GM11168 (cell line): Measurements from ENCODE around the gene KRT3.

Experiments used
- in situ Hi-C: fragments of 300-500 bp; cut with MboI; formaldehyde crosslinking; loops from one replicate; pipeline ENCODE4 v1.12.0; 2022; ENCODE audit warnings: low sequenced_read_pairs; ENCODE audit not compliant: unreplicated experiment

Gene KRT3

GRCh38 chr12:52815161-52815560 is 19.2 kb upstream of the KRT3 start:
- in situ Hi-C loops = no loop called here

DNA sequence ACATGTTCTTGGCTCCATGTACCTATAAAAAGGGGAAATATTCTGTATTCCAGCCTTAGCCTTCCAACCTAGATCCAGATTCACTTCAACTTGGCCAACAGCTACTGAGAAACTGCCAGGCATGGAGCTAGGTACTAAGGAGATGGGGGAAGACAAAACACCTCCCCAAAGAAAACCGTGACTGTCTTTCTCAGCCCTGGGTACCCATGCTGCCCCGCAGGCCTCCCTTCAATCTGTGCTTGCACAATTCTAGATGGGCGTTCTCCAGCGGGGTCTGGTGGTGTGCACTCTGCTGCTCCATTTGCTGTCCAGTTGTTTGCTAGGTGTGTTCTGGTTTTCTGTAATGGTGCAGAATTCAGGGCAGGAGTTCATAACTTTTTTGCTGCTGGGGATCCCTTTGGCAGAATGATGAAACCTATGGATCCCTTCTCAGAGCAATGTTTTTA is 18.8 kb upstream of the KRT3 start:
- in situ Hi-C loops = no loop called here

- in situ Hi-C loops = no loop called here
Observed at GRCh38 chr12:52813885-52814709, 18.2 kb upstream of the KRT3 start, which contains the start of gene KRT4. TSS of gene KRT4 (minus strand) at chr12:52814116. CDS start at chr12:52814058, 58 bp downstream.

DNA sequence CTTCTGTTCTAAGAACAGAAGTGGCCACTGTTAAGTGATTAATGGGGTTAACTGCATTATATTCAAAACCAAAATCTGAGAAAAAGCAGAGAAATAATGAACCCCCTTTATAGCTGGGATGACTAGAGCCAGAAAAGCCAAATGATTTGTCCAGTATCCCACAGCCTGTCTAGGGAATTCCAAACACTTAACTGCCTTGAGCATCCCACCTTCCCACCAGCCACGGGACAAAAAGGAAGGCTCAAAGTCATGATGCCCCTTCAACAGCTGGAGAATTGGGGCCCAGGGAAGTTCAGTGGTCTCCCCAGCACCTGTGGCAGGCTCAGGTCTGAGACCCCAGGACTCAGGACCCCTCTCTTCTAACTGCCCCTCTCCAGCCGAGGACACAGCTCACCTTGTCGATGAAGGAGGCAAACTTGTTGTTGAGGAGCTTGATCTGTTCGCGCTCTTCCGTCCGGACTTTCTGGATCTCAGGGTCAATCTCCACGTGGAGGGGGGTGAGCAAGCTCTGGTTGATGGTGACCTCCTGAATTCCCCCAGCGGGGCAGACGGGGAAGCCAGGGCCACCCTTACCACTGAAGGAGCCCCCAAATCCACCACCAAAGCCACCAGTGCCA is 17.4 kb upstream of the KRT3 start:
- in situ Hi-C loops = no loop called here

- in situ Hi-C loops = no loop called here
Observed at GRCh38 chr12:52812749-52813148, 16.8 kb upstream of the KRT3 start.

- in situ Hi-C loops = no loop called here
Observed at GRCh38 chr12:52812073-52812400, 16.1 kb upstream of the KRT3 start.

GRCh38 chr12:52811191-52812072 is 15.5 kb upstream of the KRT3 start:
- in situ Hi-C loops = no loop called here

GRCh38 chr12:52810554-52810953 is 14.6 kb upstream of the KRT3 start:
- in situ Hi-C loops = no loop called here

GRCh38 chr12:52809166-52809565 is 13.2 kb upstream of the KRT3 start:
- in situ Hi-C loops = no loop called here

DNA sequence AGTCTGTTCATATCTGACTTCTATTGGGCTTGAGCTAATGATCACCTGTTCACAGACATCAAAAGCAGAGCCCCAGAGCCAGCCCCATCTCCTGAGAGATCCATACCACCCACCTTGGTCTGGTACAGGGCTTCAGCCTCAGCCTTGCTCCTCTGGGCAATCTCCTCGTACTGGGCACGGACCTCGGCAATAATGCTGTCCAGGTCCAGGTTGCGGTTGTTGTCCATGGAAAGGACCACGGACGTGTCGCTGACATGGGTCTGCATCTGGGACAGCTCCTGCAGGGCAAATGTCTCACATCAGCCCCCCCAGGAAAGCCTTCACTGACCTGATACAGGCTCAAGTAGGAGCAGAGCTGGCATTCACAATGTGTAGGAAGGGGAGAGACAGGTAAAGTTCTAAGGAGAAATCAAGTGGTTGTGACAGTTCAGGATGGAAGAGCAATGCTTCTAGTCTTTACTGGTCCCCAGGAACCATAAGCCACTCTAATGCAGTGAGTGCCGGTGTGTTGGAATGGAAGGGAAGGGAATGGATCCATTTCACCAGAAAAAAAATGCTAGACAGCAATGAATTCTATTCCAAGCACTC is 12.8 kb upstream of the KRT3 start:
- in situ Hi-C loops = no loop called here

DNA sequence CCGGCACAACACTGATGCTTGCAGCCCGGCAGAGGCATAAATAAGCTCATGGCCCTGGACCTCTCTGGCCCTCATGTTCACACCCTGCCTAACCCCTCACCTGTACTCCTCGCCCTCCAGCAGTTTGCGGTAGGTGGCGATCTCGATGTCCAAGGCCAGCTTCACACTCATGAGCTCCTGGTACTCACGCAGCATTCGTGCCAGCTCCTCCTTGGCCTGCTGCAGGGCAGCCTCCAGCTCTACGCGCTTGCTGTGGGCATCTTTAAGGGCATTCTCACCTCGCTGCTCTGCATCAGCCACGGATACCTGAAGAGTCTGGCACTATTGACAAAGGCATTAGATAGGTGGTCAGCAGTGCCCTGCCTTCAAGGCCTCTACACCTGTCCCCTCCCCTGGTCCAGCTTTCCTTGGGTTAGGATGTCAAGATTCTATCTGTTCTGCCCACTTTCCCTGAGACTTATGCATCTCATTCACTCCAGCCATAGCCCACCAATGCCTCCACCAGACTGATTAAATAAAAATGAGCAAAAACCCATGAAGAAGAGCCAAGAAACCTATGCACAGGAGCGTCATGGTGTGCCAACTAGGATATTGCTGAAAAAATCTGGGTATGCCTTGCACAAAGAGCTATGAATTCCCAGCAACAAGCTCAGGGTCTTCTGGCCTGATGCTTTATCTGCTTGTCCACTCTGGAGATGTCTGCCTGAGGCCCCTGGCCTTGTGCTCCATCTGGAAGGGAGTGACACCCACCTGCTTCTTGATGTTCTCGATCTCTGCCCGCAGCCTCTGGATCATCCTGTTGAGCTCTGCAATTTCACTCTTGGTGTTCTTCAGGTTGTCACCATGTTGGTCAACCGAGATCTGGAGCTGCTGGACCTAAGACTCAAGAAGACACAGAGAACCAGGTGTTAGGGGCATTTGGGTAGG is 11.9 kb upstream of the KRT3 start:
- in situ Hi-C loops = no loop called here

- in situ Hi-C loops = no loop called here
Observed at GRCh38 chr12:52806821-52807543, 11.1 kb upstream of the KRT3 start.

DNA sequence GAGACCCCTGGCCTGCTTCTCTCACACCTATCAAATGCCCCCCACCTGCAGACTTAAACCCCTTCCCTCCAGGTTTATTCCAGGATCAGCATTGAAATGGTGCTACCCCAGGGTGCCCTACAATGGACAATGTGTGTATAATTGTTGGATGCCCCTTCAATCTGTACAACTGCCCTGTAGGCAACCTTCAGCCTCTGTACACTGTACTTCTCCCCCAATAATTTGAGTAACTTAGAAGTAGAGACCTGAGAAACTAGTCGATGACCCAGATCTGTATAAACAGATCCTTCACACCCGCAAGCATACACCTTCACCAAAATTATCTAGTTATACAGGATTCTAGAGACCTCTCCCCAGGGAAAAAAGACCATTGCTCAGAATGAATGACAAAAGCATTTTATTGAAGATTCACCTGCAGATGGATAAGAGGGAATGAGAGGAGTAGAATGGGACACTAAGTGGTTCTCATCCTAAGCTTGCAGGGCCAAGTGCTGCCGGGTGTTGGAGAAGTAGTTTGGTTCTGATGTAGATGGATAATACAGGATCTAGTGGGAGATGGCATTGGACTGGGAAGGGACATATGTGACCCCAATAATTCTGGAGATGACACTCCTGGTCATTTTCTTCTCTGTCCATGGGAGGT is 10.4 kb upstream of the KRT3 start:
- in situ Hi-C loops = no loop called here

GRCh38 chr12:52805739-52806138 is 9.8 kb upstream of the KRT3 start:
- in situ Hi-C loops = no loop called here

- in situ Hi-C loops = no loop called here
Observed at GRCh38 chr12:52805000-52805399, 9.1 kb upstream of the KRT3 start.

GRCh38 chr12:52802442-52802841 is 6.5 kb upstream of the KRT3 start:
- in situ Hi-C loops = no loop called here

GRCh38 chr12:52801773-52802172 is 5.9 kb upstream of the KRT3 start:
- in situ Hi-C loops = no loop called here

DNA sequence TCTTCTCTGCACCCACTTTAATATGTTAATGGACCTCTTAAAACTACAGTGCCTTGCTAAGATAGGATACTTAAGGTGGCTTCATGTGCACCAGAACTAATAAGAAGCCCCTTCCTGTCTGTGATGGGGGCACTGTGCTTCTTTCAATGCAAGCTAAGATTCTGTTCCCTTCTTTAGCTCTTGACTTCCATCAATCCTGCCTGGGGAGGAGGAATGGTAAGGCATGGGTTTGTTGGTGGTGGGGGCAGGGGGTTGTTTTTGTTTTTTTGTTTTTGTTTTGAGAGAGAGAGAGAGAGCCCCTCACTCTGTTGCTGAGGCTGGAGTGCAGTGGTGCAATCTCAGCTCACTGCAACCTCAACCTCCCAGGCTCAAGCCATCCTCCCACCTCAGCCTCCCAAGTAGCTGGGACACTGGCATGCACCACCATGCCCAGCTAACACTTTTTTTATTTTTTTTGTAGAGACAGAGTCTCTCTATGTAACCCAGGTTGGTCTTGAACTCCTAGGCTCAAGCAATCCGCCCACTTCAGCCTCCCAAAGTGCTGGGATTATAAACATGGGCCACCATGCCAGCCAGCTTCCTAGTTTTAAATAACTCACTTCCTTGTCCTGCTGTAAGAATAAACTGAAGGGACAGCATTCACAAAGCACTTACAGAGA is 4.5 kb upstream of the KRT3 start:
- in situ Hi-C loops = no loop called here
